HCT116 (cell line): ENCODE measurements around the gene ZNF431. TPM values are rescaled to one million over a fixed set of nuclear protein-coding genes. Genes with fewer than 3 reads are reported as not detected.

Experiments
- ATAC-seq: fragments of 200-7000 bp; cut with Tn5 transposase; 2 replicates; pipeline ENCODE4 v1.9.1; 2020; ENCODE audit warnings: mild to moderate bottlenecking, moderate library complexity
- BruUV-seq: library from RNA; stranded (reverse); fragments of 400-500 nt; replicated peaks from 2 replicates; lab custom pipeline; 2021; lab: Mats Ljungman, UMichigan
- CTCF ChIA-PET: fragments of 300-600 bp; sonication (Branson Sonifier 250); formaldehyde crosslinking; loops from one replicate; lab custom pipeline; 2021; ENCODE audit warnings: antibody characterized with exemption; lab: Charles Lee
- POLR2A ChIA-PET: fragments of 300-600, 350-600 bp; sonication (Branson Sonifier 250); formaldehyde crosslinking; loops from one replicate; lab custom pipeline; 2021; ENCODE audit warnings: antibody characterized with exemption; lab: Charles Lee
- RAD21 ChIA-PET, 2 experiments: fragments of 300-600 bp; sonication (Branson Sonifier 250); formaldehyde crosslinking; loops; one replicate each; lab custom pipeline; 2023; ENCODE audit warnings: low total read pairs in 2 of 2; ENCODE audit not compliant: uncharacterized antibody in 2 of 2, unreplicated experiment in 2 of 2, low non-redundant PET in 1 of 2; lab: Charles Lee
- DNase-seq: peaks from one replicate; pipeline ENCODE4 v3.0.0-alpha.2; 2010; ENCODE audit warnings: low read depth, low spot score
- H2AFZ ChIP-seq: fragments of 200-600 bp; shearing (Covaris generic), sonication (generic); 2 replicates; pipeline ENCODE4 v1.6.1; 2017; ENCODE audit warnings: low read depth, mixed run types, mixed read lengths, antibody characterized with exemption, low read length; ENCODE audit not compliant: poor library complexity, severe bottlenecking
- H3K27ac ChIP-seq: 2 replicates; pipeline ENCODE4 v1.5.1; 2012; ENCODE audit warnings: low read depth, low read length
- H3K27me3 ChIP-seq: fragments of 200-600 bp; sonication (generic); 2 replicates; pipeline ENCODE4 v1.6.1; 2016; ENCODE audit warnings: mixed run types, low read length, mixed read lengths; ENCODE audit not compliant: insufficient read depth
- H3K36me3 ChIP-seq, 2 experiments: fragments of 200-500 bp in 1 of 2; fragments of 200-600 bp in 1 of 2; sonication (Bioruptor generic) in 1 of 2; sonication (generic) in 1 of 2; 2 replicates each; pipeline versions ENCODE4 v1.5.1 to v1.6.1; 2014 to 2016; ENCODE audit warnings: low read length in 2 of 2, inconsistent platforms in 1 of 2, mixed read lengths in 1 of 2, mixed run types in 1 of 2; ENCODE audit not compliant: insufficient read depth in 2 of 2, control insufficient read depth in 1 of 2
- H3K4me1 ChIP-seq, 2 experiments: fragments of 200-600 bp in 1 of 2; sonication (generic) in 1 of 2; 2 replicates each; pipeline versions ENCODE4 v1.5.1 to v1.6.1; 2012 to 2017; ENCODE audit warnings: low read length in 2 of 2, inconsistent platforms in 1 of 2, mild to moderate bottlenecking in 1 of 2, mixed read lengths in 1 of 2, mixed run types in 1 of 2, moderate library complexity in 1 of 2; ENCODE audit not compliant: insufficient read depth in 2 of 2, control insufficient read depth in 1 of 2
- H3K4me2 ChIP-seq: fragments of 200-600 bp; sonication (generic); 2 replicates; pipeline ENCODE4 v1.6.1; 2017; ENCODE audit warnings: mixed run types, low read length, mixed read lengths
- H3K4me3 ChIP-seq, 2 experiments: fragments of 200-600 bp in 1 of 2; sonication (generic) in 1 of 2; replicated peaks in 1 of 2; 2 replicates each; pipeline ENCODE4 v1.5.1; 2011 to 2016; ENCODE audit warnings: low read length in 2 of 2, control low read depth in 1 of 2, low read depth in 1 of 2, mild to moderate bottlenecking in 1 of 2, mixed read lengths in 1 of 2, mixed run types in 1 of 2
- H3K79me2 ChIP-seq: fragments of 200-600 bp; sonication (generic); 2 replicates; pipeline ENCODE4 v1.6.1; 2017; ENCODE audit warnings: mild to moderate bottlenecking, mixed run types, low read length, moderate library complexity, mixed read lengths; ENCODE audit not compliant: insufficient read depth
- H3K9ac ChIP-seq: fragments of 200-600 bp; sonication (generic); 2 replicates; pipeline ENCODE4 v1.6.1; 2016; ENCODE audit warnings: low read length, mixed read lengths
- H3K9me2 ChIP-seq: fragments of 200-600 bp; sonication (generic), shearing (Covaris generic); 2 replicates; pipeline ENCODE4 v1.6.1; 2017; ENCODE audit warnings: mixed run types, mild to moderate bottlenecking, moderate library complexity; ENCODE audit not compliant: insufficient read depth
- H3K9me3 ChIP-seq, 2 experiments: fragments of 200-500 bp in 1 of 2; fragments of 200-600 bp in 1 of 2; sonication (Bioruptor generic) in 1 of 2; sonication (generic) in 1 of 2; 2 replicates each; pipeline ENCODE4 v1.6.1; 2014 to 2017; ENCODE audit warnings: low read length in 2 of 2, mixed read lengths in 2 of 2, inconsistent platforms in 1 of 2, low read depth in 1 of 2, mild to moderate bottlenecking in 1 of 2, mixed run types in 1 of 2, moderate library complexity in 1 of 2; ENCODE audit not compliant: control insufficient read depth in 1 of 2, insufficient read depth in 1 of 2
- H4K20me1 ChIP-seq: fragments of 200-600 bp; sonication (generic), shearing (Covaris generic); 2 replicates; pipeline ENCODE4 v1.6.1; 2017; ENCODE audit warnings: mixed run types, mild to moderate bottlenecking, moderate library complexity; ENCODE audit not compliant: insufficient read depth
- CEBPB ChIP-seq: IDR thresholded peaks from 2 replicates; pipeline ENCODE4 v1.6.1; 2012; ENCODE audit warnings: low read depth
- EGR1 ChIP-seq: IDR thresholded peaks from 2 replicates; pipeline ENCODE4 v1.6.1; 2012; ENCODE audit warnings: low read depth
- ELF1 ChIP-seq: IDR thresholded peaks from 2 replicates; pipeline ENCODE4 v1.6.1; 2012; ENCODE audit warnings: low read depth, borderline replicate concordance
- EZH2 ChIP-seq: fragments of 200-600 bp; sonication (generic); IDR thresholded peaks from 2 replicates; pipeline ENCODE4 v1.6.1; 2017; ENCODE audit warnings: antibody characterized with exemption, mixed run types
- JUND ChIP-seq: IDR thresholded peaks from 2 replicates; pipeline ENCODE4 v1.6.1; 2012
- POLR2A ChIP-seq: IDR thresholded peaks from 2 replicates; pipeline ENCODE4 v1.7.0; 2011; ENCODE audit warnings: borderline replicate concordance; ENCODE audit not compliant: insufficient read depth, insufficient read length; ENCODE audit errors: extremely low read depth
- RAD21 ChIP-seq: IDR thresholded peaks from 2 replicates; pipeline ENCODE4 v1.6.1; 2012; ENCODE audit warnings: low read depth, mild to moderate bottlenecking
- SP1 ChIP-seq: IDR thresholded peaks from 2 replicates; pipeline ENCODE4 v1.6.1; 2012; ENCODE audit warnings: low read depth
- SRF ChIP-seq: IDR thresholded peaks from 2 replicates; pipeline ENCODE4 v1.6.1; 2012; ENCODE audit warnings: low read depth
- ZFX ChIP-seq: fragments of 450-650 bp; IDR thresholded peaks from 2 replicates; pipeline ENCODE4 v1.6.1; 2017
- ZNF274 ChIP-seq: fragments of 200-500 bp; sonication (Bioruptor generic); IDR thresholded peaks from 2 replicates; pipeline ENCODE4 v1.6.1; 2014; ENCODE audit warnings: mild to moderate bottlenecking, low read depth, low read length, inconsistent platforms
- intact Hi-C: fragments of 100-400 bp; cut with micrococcal nuclease; formaldehyde crosslinking; loops from 2 replicates; pipeline ENCODE4 v1.10.0; 2022
- total RNA-seq: library from RNA; stranded (reverse); gene quantifications from one replicate; pipeline ENCODE4 v1.2.1, GENCODE V29; 2021; ENCODE audit not compliant: unreplicated experiment
- TF ChIP-seq, protein P1 (sequence below): IDR thresholded peaks from 2 replicates; pipeline ENCODE4 v1.6.1; 2011; ENCODE audit warnings: mild to moderate bottlenecking, low read length, moderate library complexity; ENCODE audit not compliant: insufficient replicate concordance; ENCODE audit errors: extremely low read depth
- TF ChIP-seq, protein P2 (sequence below): IDR thresholded peaks from 2 replicates; pipeline ENCODE4 v1.6.1; 2012

Gene ZNF431
- total RNA-seq, 1 experiment from 2014 or later, result 9.2 TPM

DNA sequence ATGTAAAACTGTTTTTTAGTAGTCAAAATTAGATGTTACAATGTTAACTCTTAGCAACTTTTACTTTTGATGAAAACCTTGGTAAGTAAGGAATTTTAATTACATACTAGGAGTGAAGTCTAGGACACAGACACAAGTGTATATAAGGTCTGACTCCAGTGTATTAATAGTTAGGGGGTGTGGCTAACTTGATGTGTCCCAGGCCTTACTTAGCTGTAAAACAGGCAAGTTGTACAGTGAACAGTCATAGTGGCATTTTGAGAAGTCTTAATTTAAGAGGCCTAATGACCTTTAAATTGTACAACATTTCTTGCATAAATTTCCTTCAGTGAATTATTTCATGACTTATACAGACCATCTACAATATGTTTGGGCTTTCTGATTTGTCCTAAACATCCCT lies 6.8 kb downstream of the ZNF431 start:
- Histone ChIP-seq H3K27me3 (no peaks in the 10 kb centered on the region), H3K9me3 (no peaks in the 10 kb centered on the region), H2AFZ (no peak overlapping the region), H4K20me1 (no peaks in the 10 kb centered on the region), H3K36me3 (peaks cover 16 to 42% of the 10 kb centered on the region in 2 experiments), H3K9me2 (no peaks in the 10 kb centered on the region), H3K4me1 (peaks cover 0 to 4% of the 10 kb centered on the region in 2 experiments; a peak in 2 of 4 replicates), H3K79me2 (peaks cover 14% of the 10 kb centered on the region; the same call in 1 of the 2 replicates), H3K9ac (no peak overlapping the region), H3K27ac (no peak overlapping the region), H3K4me2 (no peak overlapping the region), H3K4me3 (no peak overlapping the region)
- intact Hi-C loops, result no loop called here
- TF ChIP-seq, protein P1, sequence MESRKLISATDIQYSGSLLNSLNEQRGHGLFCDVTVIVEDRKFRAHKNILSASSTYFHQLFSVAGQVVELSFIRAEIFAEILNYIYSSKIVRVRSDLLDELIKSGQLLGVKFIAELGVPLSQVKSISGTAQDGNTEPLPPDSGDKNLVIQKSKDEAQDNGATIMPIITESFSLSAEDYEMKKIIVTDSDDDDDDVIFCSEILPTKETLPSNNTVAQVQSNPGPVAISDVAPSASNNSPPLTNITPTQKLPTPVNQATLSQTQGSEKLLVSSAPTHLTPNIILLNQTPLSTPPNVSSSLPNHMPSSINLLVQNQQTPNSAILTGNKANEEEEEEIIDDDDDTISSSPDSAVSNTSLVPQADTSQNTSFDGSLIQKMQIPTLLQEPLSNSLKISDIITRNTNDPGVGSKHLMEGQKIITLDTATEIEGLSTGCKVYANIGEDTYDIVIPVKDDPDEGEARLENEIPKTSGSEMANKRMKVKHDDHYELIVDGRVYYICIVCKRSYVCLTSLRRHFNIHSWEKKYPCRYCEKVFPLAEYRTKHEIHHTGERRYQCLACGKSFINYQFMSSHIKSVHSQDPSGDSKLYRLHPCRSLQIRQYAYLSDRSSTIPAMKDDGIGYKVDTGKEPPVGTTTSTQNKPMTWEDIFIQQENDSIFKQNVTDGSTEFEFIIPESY, result no peak
- TF ChIP-seq ZFX (no peak), ELF1 (no peak), JUND (no peak), CEBPB (no peak), EGR1 (no peak), SRF (no peak), ZNF274 (no peak), POLR2A (no peak), RAD21 (no peak), SP1 (no peak), EZH2 (no peak)
- TF ChIP-seq, protein P2, sequence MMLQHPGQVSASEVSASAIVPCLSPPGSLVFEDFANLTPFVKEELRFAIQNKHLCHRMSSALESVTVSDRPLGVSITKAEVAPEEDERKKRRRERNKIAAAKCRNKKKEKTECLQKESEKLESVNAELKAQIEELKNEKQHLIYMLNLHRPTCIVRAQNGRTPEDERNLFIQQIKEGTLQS, result no peak
- CTCF ChIA-PET, result no interaction called here
- BruUV-seq, result no TSS peak
- DNase-seq, result no peak
- RAD21 ChIA-PET, result no interaction called here
- POLR2A ChIA-PET, result no interaction called here
- no peak for ATAC-seq
